Activated B cell treated with CpG ODN at 0.5 μM for 24 hours (primary cell): ENCODE results near the gene SLC25A12. TPM values are rescaled to one million over a fixed set of nuclear protein-coding genes. Genes with fewer than 3 reads are reported as not detected.
"Not testable (repeated sequence)": the region's sequence is repeated elsewhere in the genome, so short reads cannot be mapped to it uniquely, and the experiment has no call there.

Source experiments
- ATAC-seq: fragments of 200-7000 bp; cut with Tn5 transposase; one replicate; pipeline ENCODE4 v1.10.0; 2021; ENCODE audit warnings: low read depth, mild to moderate bottlenecking, moderate library complexity
- CTCF ChIA-PET: fragments of 350-600 bp; sonication (Branson Sonifier 250); formaldehyde crosslinking; loops from one replicate; lab custom pipeline; 2021; ENCODE audit warnings: antibody characterized with exemption; lab: Charles Lee
- POLR2A ChIA-PET: fragments of 350-600 bp; sonication (Branson Sonifier 250); formaldehyde crosslinking; loops from one replicate; lab custom pipeline; 2021; ENCODE audit warnings: antibody characterized with exemption; lab: Charles Lee
- DNase-seq: peaks from one replicate; pipeline ENCODE4 v3.0.0; 2022
- H3K27ac Mint-ChIP-seq: one replicate; pipeline ENCODE4 v1.8.0; 2020; ENCODE audit warnings: mixed read lengths
- H3K27me3 Mint-ChIP-seq: one replicate; pipeline ENCODE4 v1.8.0; 2021; ENCODE audit warnings: mixed read lengths
- H3K36me3 Mint-ChIP-seq: one replicate; pipeline ENCODE4 v1.8.0; 2021; ENCODE audit warnings: low read depth, mixed read lengths
- H3K4me1 Mint-ChIP-seq: one replicate; pipeline ENCODE4 v1.8.0; 2021; ENCODE audit warnings: mixed read lengths
- H3K4me3 Mint-ChIP-seq: one replicate; pipeline ENCODE4 v1.8.0; 2020; ENCODE audit warnings: mild to moderate bottlenecking, mixed read lengths
- H3K9me3 Mint-ChIP-seq: one replicate; pipeline ENCODE4 v1.8.0; 2020; ENCODE audit warnings: mixed read lengths
- intact Hi-C: fragments of 100-400 bp; cut with micrococcal nuclease; formaldehyde crosslinking; loops from one replicate; pipeline ENCODE4 v1.15.1; 2024
- total RNA-seq: library from RNA; stranded (reverse); gene quantifications from 2 replicates; pipeline ENCODE4 v1.2.3, GENCODE V29; 2022
- TF ChIP-seq, protein P1 (sequence below): fragments of 200-600 bp; IDR thresholded peaks from one replicate; pipeline ENCODE4 v1.8.0; 2022; ENCODE audit warnings: antibody characterized with exemption, mild to moderate bottlenecking

Gene SLC25A12
- total RNA-seq, 1 donor from 2014 or later: 22.2 TPM

- CTCF ChIA-PET: no interaction called here
- Mint-ChIP-seq H3K27ac (no peak overlapping the region), H3K27me3 (no peaks in the 10 kb centered on the region), H3K4me3 (no peak overlapping the region), H3K36me3 (peaks cover 25% of the 10 kb centered on the region), H3K4me1 (no peaks in the 10 kb centered on the region), H3K9me3 (peaks cover 8% of the 10 kb centered on the region)
- TF ChIP-seq, protein P1, sequence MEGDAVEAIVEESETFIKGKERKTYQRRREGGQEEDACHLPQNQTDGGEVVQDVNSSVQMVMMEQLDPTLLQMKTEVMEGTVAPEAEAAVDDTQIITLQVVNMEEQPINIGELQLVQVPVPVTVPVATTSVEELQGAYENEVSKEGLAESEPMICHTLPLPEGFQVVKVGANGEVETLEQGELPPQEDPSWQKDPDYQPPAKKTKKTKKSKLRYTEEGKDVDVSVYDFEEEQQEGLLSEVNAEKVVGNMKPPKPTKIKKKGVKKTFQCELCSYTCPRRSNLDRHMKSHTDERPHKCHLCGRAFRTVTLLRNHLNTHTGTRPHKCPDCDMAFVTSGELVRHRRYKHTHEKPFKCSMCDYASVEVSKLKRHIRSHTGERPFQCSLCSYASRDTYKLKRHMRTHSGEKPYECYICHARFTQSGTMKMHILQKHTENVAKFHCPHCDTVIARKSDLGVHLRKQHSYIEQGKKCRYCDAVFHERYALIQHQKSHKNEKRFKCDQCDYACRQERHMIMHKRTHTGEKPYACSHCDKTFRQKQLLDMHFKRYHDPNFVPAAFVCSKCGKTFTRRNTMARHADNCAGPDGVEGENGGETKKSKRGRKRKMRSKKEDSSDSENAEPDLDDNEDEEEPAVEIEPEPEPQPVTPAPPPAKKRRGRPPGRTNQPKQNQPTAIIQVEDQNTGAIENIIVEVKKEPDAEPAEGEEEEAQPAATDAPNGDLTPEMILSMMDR: no peak
- intact Hi-C loops: no loop called here
- no peak for DNase-seq
- POLR2A ChIA-PET: interaction anchor here (0.6 kb wide), 1 partner anchor 611 kb away, joined by 4 read pairs; no protein-coding TSS in a partner anchor
- no peak for ATAC-seq
Observed at GRCh38 chr2:171778515-171778914, 115.5 kb downstream of the SLC25A12 start.

- DNase-seq, H3K4me1 Mint-ChIP-seq, H3K27me3 Mint-ChIP-seq, H3K27ac Mint-ChIP-seq, intact Hi-C loops, H3K4me3 Mint-ChIP-seq, POLR2A ChIA-PET, CTCF ChIA-PET, ATAC-seq: not testable (repeated sequence)
- H3K36me3 Mint-ChIP-seq: peaks cover 16% of the 10 kb centered on the region
- peaks cover 12% of the 10 kb centered on the region for H3K9me3 Mint-ChIP-seq
Observed at GRCh38 chr2:171774581-171774980, 119.5 kb downstream of the SLC25A12 start.

- peaks cover 12% of the 10 kb centered on the region for H3K36me3 Mint-ChIP-seq
Observed at GRCh38 chr2:171772373-171772772, 121.7 kb downstream of the SLC25A12 start.

DNA sequence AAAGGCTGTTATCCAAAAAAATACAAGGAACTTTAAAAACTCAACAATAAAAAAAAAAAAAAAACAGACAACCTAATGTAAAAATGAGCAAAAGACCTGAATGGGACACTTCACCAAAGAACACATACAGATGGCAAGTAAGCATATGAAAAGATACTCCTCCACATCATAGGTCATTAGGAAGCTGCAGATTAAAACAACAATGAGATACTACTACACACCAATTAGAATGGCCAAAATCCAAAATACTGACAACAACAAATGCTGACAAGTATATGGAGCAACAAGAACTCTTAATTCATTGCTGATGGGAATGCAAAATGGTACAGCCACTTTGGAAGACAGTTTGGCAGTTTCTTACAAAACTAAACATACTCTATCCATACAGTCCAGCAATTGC is 122.6 kb downstream of the SLC25A12 start:
- H3K27ac Mint-ChIP-seq: no peak overlapping the region
- POLR2A ChIA-PET: no interaction called here

More at GRCh38 chr2:171772373-171772772, 121.7 kb downstream of the SLC25A12 start:
- ATAC-seq (no peak), DNase-seq (no peak)
- ChIA-PET CTCF (no interaction called here), POLR2A (no interaction called here)
- Mint-ChIP-seq H3K27ac (no peak overlapping the region), H3K9me3 (peaks cover 5% of the 10 kb centered on the region), H3K4me3 (no peak overlapping the region), H3K4me1 (no peaks in the 10 kb centered on the region), H3K27me3 (no peaks in the 10 kb centered on the region)
- intact Hi-C loops: no loop called here
- TF ChIP-seq, protein P1: no peak

DNA sequence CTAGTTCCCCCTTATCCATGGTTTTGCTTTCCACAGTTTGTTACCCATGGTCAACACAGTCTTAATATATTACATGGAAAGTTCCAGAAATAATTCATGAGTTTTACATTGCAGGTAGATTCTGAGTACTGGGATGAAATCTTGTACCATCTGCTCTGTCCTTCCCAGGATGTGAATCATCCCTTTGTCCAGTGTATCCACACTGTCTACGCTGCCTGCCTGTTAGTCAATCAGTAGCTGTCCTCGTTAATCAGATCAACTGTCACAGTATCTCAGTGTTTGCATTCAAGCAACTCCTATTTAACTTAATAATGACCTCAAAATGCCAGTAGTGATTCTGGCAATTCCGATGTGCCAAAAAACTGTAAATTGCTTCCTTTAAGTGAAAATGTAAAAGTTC is 130.4 kb downstream of the SLC25A12 start:
- H3K27me3 Mint-ChIP-seq: no peaks in the 10 kb centered on the region
- H3K9me3 Mint-ChIP-seq: peaks cover 2% of the 10 kb centered on the region
- no peak overlapping the region for H3K27ac Mint-ChIP-seq
- TF ChIP-seq, protein P1: no peak
- ChIA-PET POLR2A (no interaction called here), CTCF (no interaction called here)
- H3K36me3 Mint-ChIP-seq: peaks cover 33% of the 10 kb centered on the region
- no peaks in the 10 kb centered on the region for H3K4me1 Mint-ChIP-seq
- no peak for DNase-seq
- intact Hi-C loops: no loop called here
- ATAC-seq: no peak
- H3K4me3 Mint-ChIP-seq: no peak overlapping the region

More for the DNA sequence above, 122.6 kb downstream of the SLC25A12 start:
- ATAC-seq (no peak), DNase-seq (no peak)
- Mint-ChIP-seq H3K27me3 (no peaks in the 10 kb centered on the region), H3K36me3 (peaks cover 12% of the 10 kb centered on the region), H3K4me3 (no peak overlapping the region), H3K9me3 (peaks cover 5% of the 10 kb centered on the region), H3K4me1 (no peaks in the 10 kb centered on the region)
- intact Hi-C loops: no loop called here
- CTCF ChIA-PET: no interaction called here
- TF ChIP-seq, protein P1: no peak
